Mesothelial cell of epicardium (in vitro differentiated cells): ENCODE data around the gene CDK4. TPM values are rescaled to one million over a fixed set of nuclear protein-coding genes. Genes with fewer than 3 reads are reported as not detected.

Source experiments
- DNase-seq, 2 experiments: peaks; one replicate each; pipeline ENCODE4 v3.0.0; 2021; ENCODE audit warnings: low spot score in 2 of 2; ENCODE audit not compliant: unreplicated experiment in 2 of 2
- H3K27ac Mint-ChIP-seq: 2 replicates; pipeline ENCODE4 v1.8.0; 2021; ENCODE audit warnings: mixed read lengths
- H3K27me3 Mint-ChIP-seq: 2 replicates; pipeline ENCODE4 v1.8.0; 2021; ENCODE audit warnings: low read depth, mixed read lengths
- H3K36me3 Mint-ChIP-seq: 2 replicates; pipeline ENCODE4 v1.8.0; 2021; ENCODE audit warnings: mixed read lengths
- H3K4me1 Mint-ChIP-seq: 2 replicates; pipeline ENCODE4 v1.8.0; 2021; ENCODE audit warnings: mixed read lengths
- H3K4me3 Mint-ChIP-seq: 2 replicates; pipeline ENCODE4 v1.8.0; 2021; ENCODE audit warnings: mild to moderate bottlenecking, moderate library complexity, mixed read lengths
- H3K9me3 Mint-ChIP-seq: 2 replicates; pipeline ENCODE4 v1.8.0; 2021; ENCODE audit warnings: mixed read lengths
- total RNA-seq: library from RNA; stranded (reverse); gene quantifications from 3 replicates; pipeline ENCODE4 v1.2.1, GENCODE V29; 2021
- TF ChIP-seq, protein P1 (sequence below): fragments of 200-600 bp; sonication (generic); IDR thresholded peaks from one replicate; pipeline ENCODE4 v1.5.0; 2021; ENCODE audit warnings: antibody characterized with exemption; ENCODE audit not compliant: unreplicated experiment

Gene CDK4
- total RNA-seq, 1 donor from 2014 or later, result 171 TPM

DNA sequence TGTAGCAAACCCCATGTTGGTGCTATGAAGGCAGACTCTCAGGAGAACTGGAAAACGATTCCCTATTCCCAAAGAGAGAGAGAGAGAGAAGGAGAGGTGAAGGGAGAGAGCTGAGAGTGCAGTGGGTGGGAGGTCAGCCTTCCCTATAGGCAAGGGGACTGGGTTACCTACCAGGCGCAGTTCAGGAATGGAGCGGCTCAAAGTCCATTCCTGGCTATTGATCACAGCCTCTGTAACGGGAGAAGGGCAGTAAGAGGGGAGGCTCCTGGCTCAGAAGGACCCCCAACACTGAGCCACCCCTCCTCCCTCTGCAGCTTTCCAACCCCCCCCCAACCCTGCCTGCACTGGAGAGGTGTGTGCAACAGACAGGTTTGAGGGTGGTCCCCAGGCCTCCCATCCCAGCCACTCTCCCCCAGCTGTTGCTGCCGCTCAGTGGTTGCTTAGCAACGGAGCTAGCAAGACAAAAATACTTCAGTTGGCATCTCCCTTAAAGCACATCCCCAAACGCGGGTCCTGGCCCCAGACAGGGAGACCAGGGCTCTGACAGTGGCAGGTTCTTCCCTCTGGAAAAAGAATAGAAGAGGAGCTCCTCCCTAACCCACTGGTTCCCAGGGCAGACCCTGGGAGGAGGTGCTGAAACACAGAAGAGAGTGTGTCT is 16.8 kb downstream of the CDK4 start:
- Mint-ChIP-seq H3K4me3 (no peak overlapping the region), H3K27me3 (peaks cover 88% of the 10 kb centered on the region), H3K27ac (no peak overlapping the region), H3K4me1 (peaks cover 15% of the 10 kb centered on the region), H3K36me3 (no peaks in the 10 kb centered on the region), H3K9me3 (no peaks in the 10 kb centered on the region)
- DNase-seq, result no peak
- TF ChIP-seq, protein P1, sequence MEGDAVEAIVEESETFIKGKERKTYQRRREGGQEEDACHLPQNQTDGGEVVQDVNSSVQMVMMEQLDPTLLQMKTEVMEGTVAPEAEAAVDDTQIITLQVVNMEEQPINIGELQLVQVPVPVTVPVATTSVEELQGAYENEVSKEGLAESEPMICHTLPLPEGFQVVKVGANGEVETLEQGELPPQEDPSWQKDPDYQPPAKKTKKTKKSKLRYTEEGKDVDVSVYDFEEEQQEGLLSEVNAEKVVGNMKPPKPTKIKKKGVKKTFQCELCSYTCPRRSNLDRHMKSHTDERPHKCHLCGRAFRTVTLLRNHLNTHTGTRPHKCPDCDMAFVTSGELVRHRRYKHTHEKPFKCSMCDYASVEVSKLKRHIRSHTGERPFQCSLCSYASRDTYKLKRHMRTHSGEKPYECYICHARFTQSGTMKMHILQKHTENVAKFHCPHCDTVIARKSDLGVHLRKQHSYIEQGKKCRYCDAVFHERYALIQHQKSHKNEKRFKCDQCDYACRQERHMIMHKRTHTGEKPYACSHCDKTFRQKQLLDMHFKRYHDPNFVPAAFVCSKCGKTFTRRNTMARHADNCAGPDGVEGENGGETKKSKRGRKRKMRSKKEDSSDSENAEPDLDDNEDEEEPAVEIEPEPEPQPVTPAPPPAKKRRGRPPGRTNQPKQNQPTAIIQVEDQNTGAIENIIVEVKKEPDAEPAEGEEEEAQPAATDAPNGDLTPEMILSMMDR, result no peak

DNA sequence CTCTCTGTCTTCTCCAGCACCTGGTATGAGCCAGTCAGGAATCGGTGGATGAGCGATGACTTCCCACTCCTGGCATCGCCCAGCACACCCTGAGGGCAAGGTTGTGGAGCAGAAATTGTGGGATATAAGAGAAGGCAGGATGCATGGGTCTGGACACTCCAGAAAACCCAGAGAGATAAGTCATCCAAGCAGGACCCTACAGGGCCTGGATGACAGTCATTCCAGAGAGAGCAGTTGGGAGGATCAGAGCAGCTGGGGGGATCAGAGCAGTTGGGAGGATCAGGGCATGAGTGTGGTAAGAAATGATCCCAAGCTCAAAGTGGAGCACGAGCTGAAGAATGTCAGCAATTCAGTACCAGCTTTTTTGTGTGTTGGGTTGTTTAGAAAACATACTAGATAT is 17.5 kb downstream of the CDK4 start:
- H3K4me1 Mint-ChIP-seq, result peaks cover 15% of the 10 kb centered on the region
- H3K27ac Mint-ChIP-seq, result no peak overlapping the region
- no peaks in the 10 kb centered on the region for H3K36me3 Mint-ChIP-seq
- H3K27me3 Mint-ChIP-seq, result peaks cover 89% of the 10 kb centered on the region
- TF ChIP-seq, protein P1, result no peak
- DNase-seq, result no peak
- no peak overlapping the region for H3K4me3 Mint-ChIP-seq
- H3K9me3 Mint-ChIP-seq, result no peaks in the 10 kb centered on the region

DNA sequence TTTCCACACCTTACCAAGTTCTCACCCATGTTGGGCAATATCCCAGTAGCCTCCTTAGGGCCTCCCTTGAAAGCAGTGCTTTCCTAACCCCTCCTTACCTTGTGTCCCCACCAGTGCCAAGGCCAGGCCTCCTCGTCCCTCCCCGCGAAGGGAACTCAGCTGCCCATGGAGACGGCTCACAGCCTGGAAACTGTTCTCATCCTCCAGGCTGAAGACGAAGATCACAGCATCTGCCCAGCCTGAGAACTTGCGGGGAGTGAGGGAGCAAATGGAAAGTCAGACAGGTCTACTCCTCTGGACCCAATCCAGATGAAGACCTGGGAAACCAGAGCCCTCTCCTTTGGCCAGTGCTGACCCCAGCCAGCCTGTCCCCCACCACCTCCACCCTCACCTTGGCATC is 18.2 kb downstream of the CDK4 start:
- TF ChIP-seq, protein P1, result no peak
- no peaks in the 10 kb centered on the region for H3K9me3 Mint-ChIP-seq

DNA sequence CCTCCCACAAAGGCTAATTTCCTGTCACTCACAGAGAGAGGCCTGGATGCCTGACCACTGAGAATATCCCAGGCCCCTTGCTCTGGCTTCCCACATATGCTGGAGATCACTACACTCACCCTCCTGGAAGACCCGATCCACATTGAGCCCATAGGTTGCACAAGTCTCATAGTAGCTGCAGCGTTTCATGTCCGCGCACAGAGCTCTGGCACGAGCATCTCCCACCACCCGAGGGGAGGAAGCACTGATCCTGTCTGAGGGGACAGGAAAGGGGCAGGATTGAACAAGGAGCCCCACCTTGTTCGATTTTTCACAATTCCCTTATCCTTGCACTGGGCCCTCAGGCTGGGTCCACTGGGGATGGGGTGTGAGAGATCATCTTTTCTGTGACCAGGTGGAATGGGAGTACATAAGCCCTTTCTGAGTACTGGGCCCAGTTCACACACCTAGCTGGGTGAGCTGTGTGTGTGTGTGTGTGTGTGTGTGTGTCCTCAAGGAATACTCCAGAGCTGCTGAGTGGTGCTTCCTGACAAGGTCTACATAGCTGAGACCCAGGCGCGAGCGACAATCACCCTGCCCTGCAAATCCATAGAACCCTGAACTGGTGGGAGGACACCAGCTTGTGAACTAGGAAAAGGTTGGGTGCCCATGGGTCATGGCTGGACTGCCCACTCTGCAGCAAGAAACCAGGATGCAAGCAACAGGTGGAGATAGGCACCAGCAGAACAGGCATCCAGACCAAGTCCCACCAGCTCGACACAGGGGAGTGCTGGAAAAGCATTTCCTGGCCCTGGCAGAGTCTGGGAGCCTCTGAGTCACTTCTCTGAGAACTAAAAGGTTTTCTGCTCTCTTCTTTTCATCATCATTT is 19.1 kb downstream of the CDK4 start:
- no peak overlapping the region for H3K4me3 Mint-ChIP-seq

More for the DNA sequence above, 18.2 kb downstream of the CDK4 start:
- no peak overlapping the region for H3K27ac Mint-ChIP-seq
- H3K27me3 Mint-ChIP-seq, result peaks cover 89% of the 10 kb centered on the region
- H3K4me1 Mint-ChIP-seq, result peaks cover 11% of the 10 kb centered on the region
- H3K4me3 Mint-ChIP-seq, result no peak overlapping the region
- no peaks in the 10 kb centered on the region for H3K36me3 Mint-ChIP-seq
- DNase-seq, result no peak

DNA sequence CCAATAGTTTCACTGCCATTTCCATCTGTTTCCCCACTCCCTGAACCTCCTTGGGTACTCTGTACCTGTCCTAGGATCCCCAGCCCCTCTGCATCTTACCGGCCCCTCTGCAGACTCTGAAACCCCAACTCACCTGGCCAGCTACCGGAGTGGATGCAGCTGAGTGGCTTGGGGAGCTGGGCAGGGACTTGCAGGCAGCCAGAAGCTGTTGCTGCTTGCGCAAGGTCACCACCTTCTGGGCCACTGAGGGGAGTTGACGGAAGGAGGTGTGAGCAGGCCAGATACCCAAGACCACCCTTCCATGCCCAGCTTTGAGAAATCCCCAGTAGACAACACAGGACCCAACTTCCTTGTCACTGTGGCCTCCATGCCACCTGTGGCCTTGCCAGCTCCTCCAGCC is 19.8 kb downstream of the CDK4 start:
- no peak for DNase-seq
- H3K27ac Mint-ChIP-seq, result no peak overlapping the region
- no peaks in the 10 kb centered on the region for H3K36me3 Mint-ChIP-seq
- H3K27me3 Mint-ChIP-seq, result peaks cover 100% of the 10 kb centered on the region
- no peak overlapping the region for H3K4me3 Mint-ChIP-seq
- TF ChIP-seq, protein P1, result no peak
- no peaks in the 10 kb centered on the region for H3K9me3 Mint-ChIP-seq
- H3K4me1 Mint-ChIP-seq, result peaks cover 10% of the 10 kb centered on the region

More for the DNA sequence above, 19.1 kb downstream of the CDK4 start:
- Mint-ChIP-seq H3K4me1 (peaks cover 10% of the 10 kb centered on the region), H3K36me3 (no peaks in the 10 kb centered on the region), H3K9me3 (no peaks in the 10 kb centered on the region), H3K27me3 (peaks cover 93% of the 10 kb centered on the region), H3K27ac (no peak overlapping the region)
- no peak for DNase-seq
- TF ChIP-seq, protein P1, result no peak
